ENCODE measurements around the gene AHRR.
"Not testable (repeated sequence)": the region's sequence is repeated elsewhere in the genome, so short reads cannot be mapped to it uniquely, and the experiment has no call there.

The AHRR gene

DNA sequence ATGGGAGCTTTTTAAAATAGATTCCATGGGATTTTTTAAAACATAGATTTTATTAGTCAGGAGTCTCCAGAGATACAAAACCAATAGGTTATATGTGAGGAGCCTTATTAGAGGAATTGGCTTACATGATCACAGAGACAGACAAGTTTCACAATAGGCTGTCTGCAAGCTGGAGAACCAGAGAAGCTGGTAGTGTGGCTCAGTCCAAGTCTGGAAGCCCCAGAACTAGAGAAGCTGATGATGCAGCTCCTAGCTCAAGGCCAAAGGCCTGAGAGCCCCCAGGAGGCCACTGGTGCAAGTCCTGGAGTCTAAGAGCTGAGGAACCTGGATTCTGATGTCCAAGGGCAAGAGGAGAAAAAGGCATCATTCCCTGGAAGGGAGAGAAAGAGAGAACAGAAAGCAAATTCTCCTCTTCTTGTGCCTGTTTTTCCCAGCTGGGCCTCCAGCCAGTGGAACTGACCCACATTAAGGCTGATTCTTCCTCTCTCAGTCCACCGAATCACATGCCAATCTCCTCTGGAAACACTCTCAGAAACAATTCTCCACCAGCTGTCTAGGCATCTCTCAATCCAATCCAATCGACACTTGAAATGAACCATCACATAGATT is 59.3 kb downstream of the AHRR start:
- DNase-seq = no peak

DNA sequence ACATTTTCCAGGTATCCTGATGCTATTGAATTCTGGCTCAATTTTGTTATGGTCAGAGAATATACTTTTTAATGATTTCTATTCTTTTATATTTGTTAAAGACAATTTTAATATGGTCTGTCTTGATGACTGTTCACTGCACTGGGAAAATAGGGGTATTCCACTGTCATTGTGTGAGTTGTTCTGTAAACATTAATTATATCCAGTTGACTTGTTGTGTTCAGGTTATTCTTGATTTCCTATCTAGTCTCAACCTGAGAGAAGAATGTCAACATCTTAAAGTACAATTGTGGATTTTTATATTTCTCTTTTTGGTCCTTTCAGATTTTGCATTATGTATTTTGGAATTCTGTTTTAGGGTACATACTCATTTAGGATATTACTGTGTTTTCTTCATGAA is 61.6 kb downstream of the AHRR start:
- DNase-seq = no peak

- no peak for DNase-seq
Observed at GRCh38 chr5:383621-384020, 62.1 kb downstream of the AHRR start.

- DNase-seq = not testable (repeated sequence)
Observed at GRCh38 chr5:384576-384975, 63.1 kb downstream of the AHRR start.

DNA sequence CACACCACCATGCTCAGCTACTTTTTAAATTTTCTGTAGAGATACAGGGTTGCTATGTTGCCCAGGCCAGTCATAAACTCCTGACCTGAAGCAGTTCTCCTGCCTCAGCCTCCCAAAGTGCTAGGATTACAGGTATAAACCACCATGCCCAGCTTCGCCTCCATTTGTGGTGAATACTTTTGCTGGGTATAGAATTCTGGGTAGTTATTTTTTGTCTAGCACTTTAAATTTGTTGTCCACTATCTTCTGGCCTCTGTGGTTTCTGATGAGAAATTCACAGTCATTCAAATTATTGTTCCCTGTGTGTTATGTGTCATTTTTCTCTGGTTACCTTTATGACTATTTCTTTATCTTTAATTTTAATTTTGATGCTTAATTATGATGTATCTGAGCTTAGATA is 63.8 kb downstream of the AHRR start:
- DNase-seq = no peak

- no peak for DNase-seq
Observed at GRCh38 chr5:386432-387341, 65.2 kb downstream of the AHRR start.

DNA sequence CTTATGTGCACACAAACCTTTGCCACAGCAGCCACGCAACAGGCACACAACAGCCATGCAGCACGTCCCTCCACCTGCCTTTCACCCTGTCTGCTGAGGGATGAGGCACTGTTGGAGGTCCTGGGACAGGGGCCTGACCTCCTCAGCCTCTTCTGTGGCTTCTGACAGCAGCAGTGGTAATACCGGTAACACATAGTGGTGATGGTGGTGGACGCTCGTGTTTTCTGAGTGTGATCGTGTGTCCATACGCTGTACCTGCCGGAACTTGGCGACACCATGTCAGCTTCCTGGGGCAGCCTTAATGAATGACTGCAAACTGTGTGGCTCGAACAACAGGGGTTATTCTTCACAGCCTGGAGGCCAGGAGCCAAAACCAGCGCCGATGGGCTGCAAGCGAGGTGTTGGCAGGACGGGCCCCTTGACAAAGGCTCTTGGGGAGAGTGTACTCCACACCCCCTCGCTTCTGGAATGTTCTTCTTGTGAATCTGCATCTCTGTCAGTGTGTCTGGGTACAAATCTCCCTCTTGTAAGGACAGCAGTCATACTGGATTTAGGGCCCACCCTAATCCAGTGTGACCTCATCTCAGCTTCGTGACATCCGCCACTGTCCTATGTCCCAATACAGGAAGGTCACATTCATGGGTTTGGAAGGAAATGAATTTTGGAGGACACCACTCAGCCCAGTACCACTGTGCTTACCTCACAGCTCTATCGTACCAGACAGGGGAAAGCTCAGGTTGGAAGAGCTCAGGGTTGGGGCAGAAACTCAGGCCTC is 66.2 kb downstream of the AHRR start:
- DNase-seq = no peak

GRCh38 chr5:388266-389196 is 67.0 kb downstream of the AHRR start:
- no peak for DNase-seq

GRCh38 chr5:389197-389821 is 67.8 kb downstream of the AHRR start:
- no peak for DNase-seq

GRCh38 chr5:389891-390622 is 68.5 kb downstream of the AHRR start:
- no peak for DNase-seq

DNA sequence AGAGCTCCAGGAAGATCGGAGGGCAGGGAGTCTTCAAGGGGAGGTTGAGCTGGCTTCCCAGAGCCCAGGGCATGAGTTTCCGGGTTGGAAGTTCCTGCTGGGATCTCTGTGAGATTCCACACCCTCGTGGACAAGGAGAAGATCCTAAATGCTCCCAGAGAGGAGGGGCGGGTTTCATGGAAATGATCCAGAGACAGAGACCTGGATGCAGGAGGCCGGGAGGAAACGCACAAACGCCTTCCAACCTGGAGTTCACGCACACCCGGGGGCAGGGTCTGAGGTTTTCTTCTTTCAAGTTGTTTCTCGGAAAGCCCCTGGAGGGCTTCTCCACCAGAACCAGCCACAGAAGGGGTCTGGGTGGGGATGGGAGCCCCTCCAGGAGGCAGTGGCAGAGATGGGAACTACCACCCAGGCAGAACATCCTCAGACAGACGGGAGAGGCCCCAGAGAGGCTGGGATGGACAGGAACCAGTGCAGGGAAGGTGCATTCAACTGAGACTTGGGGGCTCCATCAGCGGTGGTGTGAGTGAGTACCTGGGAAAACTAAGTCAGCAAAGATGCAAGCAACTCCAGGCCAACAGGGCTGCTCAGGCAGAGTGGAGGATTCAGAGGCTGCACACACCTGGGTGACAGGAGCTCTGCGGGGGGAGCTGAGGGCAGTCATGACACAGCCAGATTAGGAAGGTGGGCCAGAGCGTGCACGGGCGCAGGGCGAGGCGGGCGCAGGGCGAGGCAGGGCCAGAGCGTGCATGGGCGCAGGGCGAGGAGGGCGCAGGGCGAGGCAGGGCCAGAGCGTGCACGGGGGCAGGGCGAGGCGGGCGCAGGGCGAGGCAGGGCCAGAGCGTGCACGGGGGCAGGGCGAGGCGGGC is 69.3 kb downstream of the AHRR start:
- DNase-seq = no peak

GRCh38 chr5:392431-392988 is 71.0 kb downstream of the AHRR start:
- DNase-seq = peak; percentile 55

- no peak for DNase-seq
Observed at GRCh38 chr5:393846-394275, 72.3 kb downstream of the AHRR start.

DNA sequence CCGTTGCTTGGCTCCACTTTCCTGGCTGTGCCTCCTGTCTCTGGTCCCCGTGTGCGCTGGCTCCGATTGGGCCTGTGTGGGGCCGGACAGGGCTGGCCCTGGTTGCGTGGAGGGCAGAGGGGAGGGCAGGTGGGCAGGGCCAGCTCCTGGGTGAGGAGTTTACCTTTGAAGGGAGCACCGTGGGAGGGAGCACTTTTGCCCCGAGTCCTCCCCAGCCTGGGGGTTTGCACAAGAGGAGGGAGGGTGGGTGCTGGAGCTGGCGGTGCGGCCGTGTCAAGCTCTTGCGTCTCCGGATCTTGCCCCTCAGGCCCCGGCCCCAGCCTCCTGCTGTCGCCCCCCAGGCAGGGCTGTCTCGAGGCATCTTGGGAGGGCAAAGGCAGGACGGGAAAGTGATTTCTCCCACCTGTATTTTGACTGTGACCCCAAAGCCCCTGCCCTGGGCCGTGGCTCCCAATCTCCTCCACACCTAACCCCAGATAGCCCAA is 73.2 kb downstream of the AHRR start:
- DNase-seq = no peak

DNA sequence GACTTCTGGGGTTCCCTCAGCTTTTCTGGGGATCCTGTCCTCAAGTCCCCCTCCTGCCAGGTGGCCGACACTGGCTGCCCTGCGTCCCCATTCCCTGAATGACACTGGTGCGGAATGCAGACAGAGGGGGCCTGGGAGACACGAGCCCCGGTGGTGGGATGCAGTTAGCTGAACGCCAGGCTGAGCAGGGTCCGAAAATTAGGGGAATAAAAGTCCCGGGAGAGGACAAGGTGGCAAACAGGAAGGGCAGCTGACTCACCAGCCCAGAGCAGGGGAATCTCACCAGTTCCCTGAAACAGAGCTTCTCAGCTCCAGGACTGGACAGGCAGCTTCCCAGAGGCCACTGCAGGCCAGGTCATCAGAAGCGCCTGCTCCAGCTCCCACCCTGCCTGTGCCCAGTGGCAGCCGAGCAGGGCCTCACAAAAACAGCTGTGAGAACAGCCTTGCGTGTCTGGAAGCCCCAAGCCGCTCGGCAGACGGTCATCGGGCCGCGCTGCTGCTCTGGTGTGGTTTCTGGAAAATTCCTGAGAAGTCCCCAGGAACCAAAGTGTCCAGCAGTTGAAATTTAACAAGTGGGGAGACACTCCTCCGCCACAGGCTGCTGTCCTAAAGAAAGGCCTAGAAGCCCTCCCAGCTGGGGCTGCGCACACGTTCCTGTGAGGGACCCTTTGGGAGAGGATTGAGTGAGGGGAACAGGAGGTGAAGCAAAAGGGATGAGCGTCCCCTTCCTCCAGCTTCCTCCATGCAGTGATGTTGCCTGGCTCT is 73.8 kb downstream of the AHRR start:
- no peak for DNase-seq

- DNase-seq = no peak
Observed at GRCh38 chr5:395921-396530, 74.5 kb downstream of the AHRR start.

- no peak for DNase-seq
Observed at GRCh38 chr5:396531-396961, 75.0 kb downstream of the AHRR start.

- not testable (repeated sequence) for DNase-seq
Observed at GRCh38 chr5:398141-398474, 76.6 kb downstream of the AHRR start.
